Limb (tissue), 2 donors: ENCODE data around the gene BMP7.

Source experiments
- DNase-seq, 2 donors: peaks; one replicate each; pipeline ENCODE4 v3.0.0-alpha.2; 2016; ENCODE audit errors: extremely low spot score in 2 of 2

BMP7 gene

GRCh38 chr20:57212534-57213276, 53.7 kb downstream of the BMP7 start:
- DNase-seq: peak; percentile 85 to 86

GRCh38 chr20:57211908-57212533, 54.4 kb downstream of the BMP7 start:
- peak; percentile 54 to 61 for DNase-seq

GRCh38 chr20:57211406-57211805, 55.0 kb downstream of the BMP7 start:
- DNase-seq: no peak

- no peak for DNase-seq
Measured at GRCh38 chr20:57210911-57211280, 55.5 kb downstream of the BMP7 start.

- DNase-seq: no peak
Measured at GRCh38 chr20:57210054-57210910, 56.2 kb downstream of the BMP7 start.

GRCh38 chr20:57209413-57209812, 57.0 kb downstream of the BMP7 start:
- DNase-seq: no peak

GRCh38 chr20:57208198-57208597, 58.2 kb downstream of the BMP7 start:
- no peak for DNase-seq

GRCh38 chr20:57207251-57207650, 59.2 kb downstream of the BMP7 start:
- no peak for DNase-seq

GRCh38 chr20:57205606-57206219, 60.7 kb downstream of the BMP7 start:
- no peak for DNase-seq

GRCh38 chr20:57203986-57204385, 62.5 kb downstream of the BMP7 start:
- no peak for DNase-seq

- no peak for DNase-seq
Measured at GRCh38 chr20:57203204-57203603, 63.2 kb downstream of the BMP7 start.

- no peak for DNase-seq
Measured at GRCh38 chr20:57202309-57202708, 64.1 kb downstream of the BMP7 start.

- peak in 1 of 2 donors; percentile 15 for DNase-seq
Measured at GRCh38 chr20:57200882-57201695, 65.4 kb downstream of the BMP7 start.

GRCh38 chr20:57199656-57200405, 66.6 kb downstream of the BMP7 start:
- DNase-seq: no peak

- no peak for DNase-seq
Measured at GRCh38 chr20:57198132-57199072, 68.0 kb downstream of the BMP7 start.

- no peak for DNase-seq
Measured at GRCh38 chr20:57197352-57198131, 68.9 kb downstream of the BMP7 start.

GRCh38 chr20:57195469-57196100, 70.9 kb downstream of the BMP7 start:
- no peak for DNase-seq

- DNase-seq: no peak
Measured at GRCh38 chr20:57195023-57195422, 71.4 kb downstream of the BMP7 start.
